ENCODE measurements around the gene STPG3. TPM values are rescaled to one million over a fixed set of nuclear protein-coding genes. Genes with fewer than 3 reads are reported as not detected.

Gene STPG3
- total RNA-seq, 4 donors from 2014 or later, result not detected

DNA sequence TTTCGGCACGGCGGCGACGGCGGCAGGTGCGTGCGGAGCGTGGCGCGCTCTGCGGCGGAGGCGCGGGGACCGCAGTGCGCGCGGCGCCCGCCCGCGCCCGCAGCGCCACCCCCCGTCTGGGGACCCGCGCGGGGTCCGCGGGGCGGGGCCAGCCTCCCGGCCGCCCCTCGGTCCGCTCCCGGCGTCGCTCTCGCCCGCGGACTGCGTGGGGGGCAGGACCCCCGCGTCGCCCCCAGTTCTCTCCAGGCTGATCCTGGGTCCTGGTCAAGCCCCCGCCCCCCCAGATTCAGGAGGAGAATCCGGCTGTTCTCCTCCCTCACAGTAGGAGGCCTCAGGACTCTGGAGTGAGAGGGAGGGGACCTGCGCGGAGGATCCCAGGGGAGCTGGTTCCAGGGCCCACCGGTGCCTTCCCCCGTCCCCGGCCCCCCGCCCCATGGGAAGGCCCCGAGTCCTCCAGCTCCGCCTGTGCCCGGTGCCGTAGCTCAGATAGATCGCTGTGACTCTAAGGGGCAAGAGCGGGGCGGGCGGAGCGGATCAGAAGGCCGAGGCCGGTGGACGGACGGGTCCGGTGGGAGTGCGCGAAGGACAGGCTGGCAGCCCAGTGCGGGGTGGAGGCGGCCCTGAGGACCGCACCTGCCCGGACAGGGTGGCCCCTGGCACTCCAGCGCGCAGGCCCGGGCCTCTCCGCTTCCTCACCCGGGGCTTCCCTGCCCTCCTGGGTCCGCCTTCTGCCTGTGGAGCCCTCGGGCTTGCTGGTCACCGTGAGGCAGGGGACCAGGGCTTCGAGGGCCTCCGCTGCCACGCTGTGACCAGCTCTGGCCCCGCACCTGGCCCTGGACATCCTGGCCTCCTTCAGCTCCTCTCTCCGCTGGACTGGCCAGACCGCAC, 28.7 kb upstream of the STPG3 start, which contains the start of gene RNF208:
Gene RNF208 (minus strand): TSS at position 51 of the 888 bp plus-strand sequence. CDS start 1,028 bp downstream, outside the sequence.
- WGBS, 2 donors (ENCODE audit: low coverage in 1 of 2), result no CpG with 5 or more reads among the region's 88 CpGs
- Histone ChIP-seq H3K27me3 (peaks cover 15% of the 10 kb centered on the region), H3K4me1 (peaks cover 0 to 55% (median 18%) of the 10 kb centered on the region in 3 donors), H3K36me3 (no peaks in the 10 kb centered on the region), H3K4me3 (peak within 1 kb of the TSS; percentile 64 to 79), H3K9me3 (no peaks in the 10 kb centered on the region), H3K27ac (peak within 1 kb of the TSS; percentile 58 to 94 (median 90))
- TF ChIP-seq, protein P1, sequence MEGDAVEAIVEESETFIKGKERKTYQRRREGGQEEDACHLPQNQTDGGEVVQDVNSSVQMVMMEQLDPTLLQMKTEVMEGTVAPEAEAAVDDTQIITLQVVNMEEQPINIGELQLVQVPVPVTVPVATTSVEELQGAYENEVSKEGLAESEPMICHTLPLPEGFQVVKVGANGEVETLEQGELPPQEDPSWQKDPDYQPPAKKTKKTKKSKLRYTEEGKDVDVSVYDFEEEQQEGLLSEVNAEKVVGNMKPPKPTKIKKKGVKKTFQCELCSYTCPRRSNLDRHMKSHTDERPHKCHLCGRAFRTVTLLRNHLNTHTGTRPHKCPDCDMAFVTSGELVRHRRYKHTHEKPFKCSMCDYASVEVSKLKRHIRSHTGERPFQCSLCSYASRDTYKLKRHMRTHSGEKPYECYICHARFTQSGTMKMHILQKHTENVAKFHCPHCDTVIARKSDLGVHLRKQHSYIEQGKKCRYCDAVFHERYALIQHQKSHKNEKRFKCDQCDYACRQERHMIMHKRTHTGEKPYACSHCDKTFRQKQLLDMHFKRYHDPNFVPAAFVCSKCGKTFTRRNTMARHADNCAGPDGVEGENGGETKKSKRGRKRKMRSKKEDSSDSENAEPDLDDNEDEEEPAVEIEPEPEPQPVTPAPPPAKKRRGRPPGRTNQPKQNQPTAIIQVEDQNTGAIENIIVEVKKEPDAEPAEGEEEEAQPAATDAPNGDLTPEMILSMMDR (IDR thresholded peaks at IDR 0.05), result peak in 2 of 4 experiments; percentile 7 to 8
- no peak for TF ChIP-seq EP300 (IDR thresholded peaks at IDR 0.05)
- no peak for ATAC-seq

DNA sequence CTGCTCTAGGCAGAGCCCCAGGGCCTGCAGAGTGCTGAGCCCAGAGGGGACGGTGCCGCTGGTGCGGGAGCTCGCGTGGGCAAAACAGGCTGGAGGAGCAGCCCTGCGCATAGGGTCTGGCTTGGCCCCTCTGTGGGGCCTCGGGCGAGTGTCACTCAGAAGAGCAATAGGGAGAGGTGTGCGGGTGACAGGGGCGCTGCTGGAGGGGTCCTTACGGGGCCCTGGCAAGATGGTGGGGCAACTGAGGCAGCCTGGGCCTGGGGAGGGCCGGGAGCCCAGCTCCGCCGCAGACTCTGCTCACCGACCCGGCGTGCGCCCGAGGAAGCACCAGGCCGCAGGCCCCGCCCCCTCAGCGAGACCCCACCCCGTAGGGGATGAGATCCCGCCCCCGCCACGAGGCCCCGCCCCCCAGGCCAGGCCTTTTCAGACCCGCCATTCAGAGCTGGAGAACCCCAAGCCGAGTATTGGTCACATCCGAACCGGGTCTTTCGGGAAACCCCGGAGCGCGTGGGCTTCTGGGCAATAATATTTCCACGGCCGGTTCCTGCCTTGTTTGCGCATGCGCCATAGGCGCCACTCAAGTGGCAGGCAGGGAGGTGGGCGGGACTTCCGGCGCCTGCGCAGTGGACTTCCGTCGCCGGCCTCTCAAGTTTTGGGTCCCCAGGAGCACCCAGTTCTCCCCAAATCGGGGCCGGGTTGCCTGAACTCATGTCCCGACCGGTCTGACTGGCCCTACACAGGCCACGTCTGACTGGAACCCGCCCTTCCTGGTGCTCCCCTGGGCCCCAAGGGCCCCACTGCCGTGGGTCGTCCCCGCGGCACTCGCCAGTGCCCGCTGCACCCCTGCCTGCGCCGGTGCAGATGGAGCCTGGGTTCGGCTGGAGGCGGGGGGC, 27.8 kb upstream of the STPG3 start:
- WGBS, 2 donors (ENCODE audit: low coverage in 1 of 2), result 0% methylated on average over 1 of the region's 63 CpGs; no CpG with 5 or more reads in 1 of the 2 donors
- H3K36me3 ChIP-seq, result no peaks in the 10 kb centered on the region
- no peaks in the 10 kb centered on the region for H3K9me3 ChIP-seq
- peak overlapping the region; percentile 75 to 94 (median 90) for H3K27ac ChIP-seq
- peak overlapping the region; percentile 64 to 79 for H3K4me3 ChIP-seq
- H3K27me3 ChIP-seq, result peaks cover 24% of the 10 kb centered on the region
- H3K4me1 ChIP-seq, result peaks cover 0 to 54% (median 17%) of the 10 kb centered on the region in 3 donors
- peak; percentile 94 for ATAC-seq
- TF ChIP-seq POLR2AphosphoS5 (IDR thresholded peaks at IDR 0.05) (peak; percentile 35), EP300 (IDR thresholded peaks at IDR 0.05) (no peak), POLR2A (IDR thresholded peaks at IDR 0.05) (peak; percentile 30 to 51)

DNA sequence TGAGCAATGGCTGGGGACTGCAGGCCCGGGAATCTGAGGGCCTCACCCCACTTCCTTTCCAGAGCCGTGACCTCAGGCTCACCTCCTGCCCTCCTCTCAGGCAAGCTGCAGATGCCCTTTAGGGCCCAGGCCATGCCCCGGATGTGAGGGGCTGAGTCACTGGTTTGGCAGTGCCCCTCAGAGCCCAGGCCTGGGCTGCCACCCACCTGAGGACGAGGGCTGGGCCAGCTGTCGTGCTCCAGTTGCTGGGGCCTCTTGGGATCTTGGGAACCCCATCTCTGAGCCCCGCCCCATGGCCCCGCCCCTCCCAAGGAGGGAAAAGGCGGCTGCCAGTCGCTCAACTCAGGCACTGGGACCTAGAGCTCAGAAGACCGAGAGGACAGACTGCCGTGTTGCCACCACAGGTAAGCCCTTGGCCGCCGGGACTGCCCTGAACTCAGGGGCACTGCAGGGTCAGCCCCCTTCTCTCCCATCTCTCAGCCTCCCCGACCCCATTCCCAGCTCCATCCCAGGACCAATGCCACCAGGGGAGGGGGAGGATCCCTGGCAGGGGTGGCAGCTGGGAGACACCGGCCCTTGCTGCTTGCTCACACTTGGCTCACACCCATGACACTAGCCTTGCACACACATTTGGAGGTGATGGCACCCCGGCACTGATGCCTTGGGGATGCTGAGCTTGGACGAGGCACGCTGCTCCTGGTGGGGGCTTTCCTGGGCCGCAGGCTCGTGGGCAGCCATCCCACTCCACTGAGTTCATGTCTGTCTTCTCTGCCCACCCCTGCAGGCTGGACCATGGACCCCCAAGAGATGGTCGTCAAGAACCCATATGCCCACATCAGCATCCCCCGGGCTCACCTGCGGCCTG, 26.0 kb upstream of the STPG3 start, which contains the start of gene CYSRT1:
Gene CYSRT1 (plus strand): TSS at position 345 of the 865 bp plus-strand sequence. CDS start 448 bp downstream, at position 793.
- peak within 1 kb of the TSS in 3 of 4 donors; percentile 87 to 94 (median 92) for H3K27ac ChIP-seq
- 20% methylated on average over 1 of the region's 23 CpGs; no CpG with 5 or more reads in 1 of the 2 donors for WGBS, 2 donors (ENCODE audit: low coverage in 1 of 2)
- ATAC-seq, result no peak
- TF ChIP-seq, protein P1 (IDR thresholded peaks at IDR 0.05), result no peak
- TF ChIP-seq EP300 (IDR thresholded peaks at IDR 0.05) (no peak), POLR2AphosphoS5 (IDR thresholded peaks at IDR 0.05) (no peak), POLR2A (IDR thresholded peaks at IDR 0.05) (no peak)
- peaks cover 41% of the 10 kb centered on the region for H3K27me3 ChIP-seq
- H3K4me1 ChIP-seq, result peaks cover 0 to 47% (median 17%) of the 10 kb centered on the region in 3 donors
- H3K4me3 ChIP-seq, result peak within 1 kb of the TSS; percentile 64 to 79
- no peaks in the 10 kb centered on the region for H3K9me3 ChIP-seq
- H3K36me3 ChIP-seq, result no peaks in the 10 kb centered on the region

DNA sequence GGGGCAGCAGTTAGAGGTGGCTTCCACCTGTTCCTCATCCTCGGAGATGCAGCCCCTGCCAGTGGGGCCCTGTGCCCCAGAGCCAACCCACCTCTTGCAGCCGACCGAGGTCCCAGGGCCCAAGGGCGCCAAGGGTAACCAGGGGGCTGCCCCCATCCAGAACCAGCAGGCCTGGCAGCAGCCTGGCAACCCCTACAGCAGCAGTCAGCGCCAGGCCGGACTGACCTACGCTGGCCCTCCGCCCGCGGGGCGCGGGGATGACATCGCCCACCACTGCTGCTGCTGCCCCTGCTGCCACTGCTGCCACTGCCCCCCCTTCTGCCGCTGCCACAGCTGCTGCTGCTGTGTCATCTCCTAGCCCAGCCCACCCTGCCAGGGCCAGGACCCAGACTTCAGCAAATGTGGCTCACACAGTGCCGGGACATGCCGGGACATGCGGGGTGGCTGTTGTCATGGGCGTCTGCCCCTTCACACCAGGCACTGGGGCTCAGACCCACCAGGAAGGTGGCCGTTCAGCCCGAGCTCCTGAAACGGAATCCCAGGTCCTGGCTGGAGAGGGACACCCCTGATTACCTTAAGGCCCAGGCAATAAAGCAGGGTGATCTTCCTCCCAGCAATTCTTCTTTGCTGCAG, 25.3 kb upstream of the STPG3 start:
- WGBS, 2 donors (ENCODE audit: low coverage in 1 of 2), result 0% methylated on average over 1 of the region's 21 CpGs; no CpG with 5 or more reads in 1 of the 2 donors
- Histone ChIP-seq H3K27me3 (peaks cover 49% of the 10 kb centered on the region), H3K9me3 (no peaks in the 10 kb centered on the region), H3K36me3 (no peaks in the 10 kb centered on the region), H3K27ac (no peak overlapping the region), H3K4me1 (peaks cover 0 to 45% (median 17%) of the 10 kb centered on the region in 3 donors), H3K4me3 (no peak overlapping the region)
- TF ChIP-seq POLR2A (IDR thresholded peaks at IDR 0.05) (no peak), EP300 (IDR thresholded peaks at IDR 0.05) (no peak), POLR2AphosphoS5 (IDR thresholded peaks at IDR 0.05) (no peak)
- TF ChIP-seq, protein P1 (IDR thresholded peaks at IDR 0.05), result no peak
- ATAC-seq, result no peak
